NCI-H187 (cell line): ENCODE measurements around the gene ACP2.
A peak's percentile ranks its signal among the peaks of the same experiment; 100 is the strongest.

Source experiments
- DNase-seq, 2 experiments: peaks; one replicate each; lab custom pipeline; 2025; lab: John Stamatoyannopoulos, UW

Gene ACP2

GRCh38 chr11:47248664-47249377 lies at the start of gene ACP2:
Gene ACP2, minus strand, starts transcription at chr11:47248814. Its CDS starts 25 bp downstream, at chr11:47248789.
- DNase-seq: peak; percentile 80 to 82

- DNase-seq: no peak
These were observed 47.4 kb upstream of the ACP2 start for GRCh38 chr11:47296045-47296444.

- DNase-seq: no peak
These were observed 46.8 kb upstream of the ACP2 start for GRCh38 chr11:47295385-47295784.

- no peak for DNase-seq
These were observed 41.2 kb upstream of the ACP2 start for GRCh38 chr11:47289856-47290255.

GRCh38 chr11:47288066-47288465 lies 39.5 kb upstream of the ACP2 start:
- no peak for DNase-seq

GRCh38 chr11:47285969-47286770 lies 37.6 kb upstream of the ACP2 start:
- no peak for DNase-seq

- DNase-seq: no peak
These were observed 35.5 kb upstream of the ACP2 start for GRCh38 chr11:47284151-47284550.

GRCh38 chr11:47282462-47282861 lies 33.8 kb upstream of the ACP2 start:
- DNase-seq: no peak

- DNase-seq: no peak
These were observed 32.2 kb upstream of the ACP2 start for GRCh38 chr11:47280860-47281259.

GRCh38 chr11:47280099-47280498 lies 31.5 kb upstream of the ACP2 start:
- no peak for DNase-seq

GRCh38 chr11:47278769-47279168 lies 30.2 kb upstream of the ACP2 start:
- DNase-seq: no peak

- DNase-seq: no peak
These were observed 29.4 kb upstream of the ACP2 start for GRCh38 chr11:47278058-47278457.

GRCh38 chr11:47276923-47277322 lies 28.3 kb upstream of the ACP2 start:
- DNase-seq: no peak

GRCh38 chr11:47274495-47275235 lies 26.1 kb upstream of the ACP2 start:
- no peak for DNase-seq

GRCh38 chr11:47272706-47273105 lies 24.1 kb upstream of the ACP2 start:
- no peak for DNase-seq

GRCh38 chr11:47271961-47272661 lies 23.5 kb upstream of the ACP2 start:
- peak; percentile 48 to 76 for DNase-seq

GRCh38 chr11:47271328-47271727 lies 22.7 kb upstream of the ACP2 start:
- DNase-seq: no peak

GRCh38 chr11:47270331-47271271 lies 22.0 kb upstream of the ACP2 start:
- peak in 1 of 2 experiments; percentile 20 for DNase-seq

GRCh38 chr11:47269829-47270305 lies 21.3 kb upstream of the ACP2 start, which contains the start of gene MADD:
Gene MADD, plus strand, starts transcription at chr11:47270133.
- peak; percentile 80 to 97 for DNase-seq

- DNase-seq: peak; percentile 88 to 97
These were observed 20.6 kb upstream of the ACP2 start for GRCh38 chr11:47269002-47269828.
